OCI-LY1 (cell line): ENCODE measurements around the gene SAMD11.

Experiments used
- H2AFZ ChIP-seq: fragments of 200-600 bp; sonication (generic), shearing (Covaris generic); 2 replicates; pipeline ENCODE4 v1.6.0; 2014; ENCODE audit warnings: antibody characterized with exemption, mild to moderate bottlenecking, low read length
- H3F3A ChIP-seq: fragments of 200-600 bp; sonication (generic), shearing (Covaris generic); 2 replicates; pipeline ENCODE4 v1.6.0; 2014; ENCODE audit warnings: mild to moderate bottlenecking, antibody characterized with exemption, low read length, moderate library complexity; ENCODE audit not compliant: insufficient read depth
- H3K27ac ChIP-seq: fragments of 200-600 bp; sonication (generic); 2 replicates; pipeline ENCODE4 v1.5.1; 2014; ENCODE audit warnings: low read length, mixed run types, mild to moderate bottlenecking, low read depth; ENCODE audit not compliant: poor library complexity, severe bottlenecking
- H3K27me3 ChIP-seq: fragments of 200-600 bp; sonication (generic); 2 replicates; pipeline ENCODE4 v1.6.0; 2014; ENCODE audit warnings: antibody characterized with exemption, mild to moderate bottlenecking, low read length, moderate library complexity; ENCODE audit not compliant: insufficient read depth
- H3K36me3 ChIP-seq: fragments of 200-600 bp; sonication (generic); 2 replicates; pipeline ENCODE4 v1.6.1; 2014; ENCODE audit warnings: mild to moderate bottlenecking, antibody characterized with exemption, low read length, moderate library complexity, mixed read lengths; ENCODE audit not compliant: insufficient read depth
- H3K4me1 ChIP-seq: fragments of 200-600 bp; sonication (generic); 2 replicates; pipeline ENCODE4 v1.5.1; 2014; ENCODE audit warnings: mild to moderate bottlenecking, low read length, moderate library complexity; ENCODE audit not compliant: insufficient read depth, severe bottlenecking
- H3K4me2 ChIP-seq: fragments of 200-600 bp; sonication (generic), shearing (Covaris generic); 2 replicates; pipeline ENCODE4 v1.6.1; 2014; ENCODE audit warnings: low read length
- H3K4me3 ChIP-seq: fragments of 200-600 bp; sonication (generic); 2 replicates; pipeline ENCODE4 v1.5.1; 2014; ENCODE audit warnings: low read length, low read depth, mild to moderate bottlenecking, mixed read lengths; ENCODE audit not compliant: poor library complexity, severe bottlenecking
- H3K79me2 ChIP-seq: fragments of 200-600 bp; shearing (Covaris generic); 2 replicates; pipeline ENCODE4 v1.6.1; 2016; ENCODE audit warnings: mixed run types, low read length, mixed read lengths; ENCODE audit not compliant: insufficient read depth
- H3K9ac ChIP-seq: fragments of 200-600 bp; sonication (generic), shearing (Covaris generic); 2 replicates; pipeline ENCODE4 v1.6.1; 2014; ENCODE audit warnings: mild to moderate bottlenecking, low read length, mixed read lengths
- H3K9me2 ChIP-seq: fragments of 200-600 bp; sonication (generic), shearing (Covaris generic); 2 replicates; pipeline ENCODE4 v1.6.1; 2014; ENCODE audit warnings: low read depth, mild to moderate bottlenecking, low read length, mixed read lengths
- H3K9me3 ChIP-seq: fragments of 200-600 bp; shearing (Covaris generic); 2 replicates; pipeline ENCODE4 v1.6.1; 2014; ENCODE audit warnings: low read length, mixed read lengths
- H4K20me1 ChIP-seq: fragments of 200-600 bp; sonication (generic), shearing (Covaris generic); 2 replicates; pipeline ENCODE4 v1.6.0; 2016; ENCODE audit warnings: mild to moderate bottlenecking, low read length; ENCODE audit not compliant: insufficient read depth
- EZH2 ChIP-seq: fragments of 200-600 bp; sonication (generic), shearing (Covaris generic); IDR thresholded peaks from 2 replicates; pipeline ENCODE4 v1.8.0; 2017; ENCODE audit warnings: borderline replicate concordance, mixed run types, mild to moderate bottlenecking, antibody characterized with exemption, low read length, moderate library complexity, mixed read lengths
- TF ChIP-seq, protein P1 (sequence below): fragments of 200-600 bp; sonication (generic), shearing (Covaris generic); IDR thresholded peaks from 2 replicates; pipeline ENCODE4 v1.5.1; 2017; ENCODE audit warnings: mild to moderate bottlenecking, antibody characterized with exemption, low read length, moderate library complexity, mixed read lengths

Gene SAMD11

DNA sequence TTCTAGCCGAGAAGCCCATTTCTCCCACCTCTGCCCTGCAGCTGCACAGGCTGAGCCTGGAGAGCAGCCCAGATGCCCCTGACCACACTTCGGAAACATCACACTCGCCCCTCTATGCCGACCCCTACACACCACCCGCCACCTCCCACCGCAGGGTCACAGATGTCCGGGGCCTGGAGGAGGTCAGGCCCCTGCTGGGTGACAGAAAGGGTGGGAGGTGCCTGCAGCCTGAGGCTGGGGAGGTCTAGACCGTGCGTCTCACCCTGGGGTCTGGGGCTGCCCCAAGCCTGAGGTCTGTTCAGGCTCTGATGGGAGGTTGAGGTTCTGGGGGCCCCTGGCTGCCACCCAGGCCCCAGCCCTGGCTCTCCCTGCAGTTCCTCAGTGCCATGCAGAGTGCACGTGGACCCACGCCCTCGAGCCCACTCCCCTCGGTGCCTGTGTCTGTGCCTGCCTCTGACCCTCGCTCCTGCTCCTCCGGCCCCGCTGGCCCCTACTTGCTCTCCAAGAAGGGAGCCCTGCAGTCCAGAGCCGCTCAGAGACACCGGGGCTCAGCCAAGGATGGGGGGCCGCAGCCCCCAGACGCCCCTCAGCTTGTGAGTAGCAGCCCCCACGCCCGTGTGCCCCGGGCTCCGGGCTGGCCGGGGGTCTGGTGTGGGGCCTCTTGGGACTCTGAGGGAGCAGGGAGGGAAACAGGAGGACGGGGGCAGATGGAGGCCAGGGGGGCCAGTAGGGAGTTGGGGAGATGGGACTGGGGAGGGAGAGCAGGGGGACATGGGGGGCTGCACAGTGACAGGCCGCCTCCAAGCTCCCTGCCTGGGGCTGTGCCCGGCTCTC lies 50.0 kb downstream of the SAMD11 start:
- Histone ChIP-seq H3K4me3 (no peak overlapping the region), H3K27me3 (peaks cover 6% of the 10 kb centered on the region; the same call in 1 of the 2 replicates), H3K4me1 (peaks cover 7% of the 10 kb centered on the region), H4K20me1 (no peaks in the 10 kb centered on the region), H3K9me3 (no peaks in the 10 kb centered on the region), H3K36me3 (no peaks in the 10 kb centered on the region), H3F3A (no peaks in the 10 kb centered on the region), H3K4me2 (no peak overlapping the region), H3K79me2 (no peaks in the 10 kb centered on the region), H2AFZ (no peak overlapping the region), H3K27ac (no peak overlapping the region), H3K9ac (no peak overlapping the region), H3K9me2 (no peaks in the 10 kb centered on the region)
- TF ChIP-seq, protein P1, sequence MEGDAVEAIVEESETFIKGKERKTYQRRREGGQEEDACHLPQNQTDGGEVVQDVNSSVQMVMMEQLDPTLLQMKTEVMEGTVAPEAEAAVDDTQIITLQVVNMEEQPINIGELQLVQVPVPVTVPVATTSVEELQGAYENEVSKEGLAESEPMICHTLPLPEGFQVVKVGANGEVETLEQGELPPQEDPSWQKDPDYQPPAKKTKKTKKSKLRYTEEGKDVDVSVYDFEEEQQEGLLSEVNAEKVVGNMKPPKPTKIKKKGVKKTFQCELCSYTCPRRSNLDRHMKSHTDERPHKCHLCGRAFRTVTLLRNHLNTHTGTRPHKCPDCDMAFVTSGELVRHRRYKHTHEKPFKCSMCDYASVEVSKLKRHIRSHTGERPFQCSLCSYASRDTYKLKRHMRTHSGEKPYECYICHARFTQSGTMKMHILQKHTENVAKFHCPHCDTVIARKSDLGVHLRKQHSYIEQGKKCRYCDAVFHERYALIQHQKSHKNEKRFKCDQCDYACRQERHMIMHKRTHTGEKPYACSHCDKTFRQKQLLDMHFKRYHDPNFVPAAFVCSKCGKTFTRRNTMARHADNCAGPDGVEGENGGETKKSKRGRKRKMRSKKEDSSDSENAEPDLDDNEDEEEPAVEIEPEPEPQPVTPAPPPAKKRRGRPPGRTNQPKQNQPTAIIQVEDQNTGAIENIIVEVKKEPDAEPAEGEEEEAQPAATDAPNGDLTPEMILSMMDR, result no peak
- TF ChIP-seq EZH2, result no peak

DNA sequence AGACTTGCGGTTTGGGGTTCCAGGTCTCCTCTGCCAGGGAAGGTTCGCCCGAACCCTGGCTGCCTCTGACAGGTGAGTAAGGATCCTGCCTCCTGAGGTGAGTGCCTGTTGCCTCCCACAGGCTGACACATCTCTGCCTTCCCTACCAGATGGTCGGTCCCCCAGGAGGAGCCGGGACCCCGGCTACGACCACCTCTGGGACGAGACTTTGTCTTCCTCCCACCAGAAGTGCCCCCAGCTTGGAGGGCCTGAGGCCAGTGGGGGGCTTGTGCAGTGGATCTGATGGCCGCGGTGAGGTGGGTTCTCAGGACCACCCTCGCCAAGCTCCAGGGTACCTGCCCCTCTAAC lies 50.5 kb downstream of the SAMD11 start:
- Histone ChIP-seq H3K4me2 (no peak overlapping the region), H3K36me3 (no peaks in the 10 kb centered on the region), H3K9me3 (no peaks in the 10 kb centered on the region), H3K9ac (no peak overlapping the region), H3K9me2 (no peaks in the 10 kb centered on the region), H2AFZ (no peak overlapping the region), H4K20me1 (no peaks in the 10 kb centered on the region), H3K27ac (no peak overlapping the region), H3F3A (no peaks in the 10 kb centered on the region), H3K27me3 (peaks cover 6% of the 10 kb centered on the region; the same call in 1 of the 2 replicates), H3K4me3 (no peak overlapping the region), H3K4me1 (peaks cover 7% of the 10 kb centered on the region), H3K79me2 (no peaks in the 10 kb centered on the region)
- no peak for TF ChIP-seq EZH2
- TF ChIP-seq, protein P1, result no peak

DNA sequence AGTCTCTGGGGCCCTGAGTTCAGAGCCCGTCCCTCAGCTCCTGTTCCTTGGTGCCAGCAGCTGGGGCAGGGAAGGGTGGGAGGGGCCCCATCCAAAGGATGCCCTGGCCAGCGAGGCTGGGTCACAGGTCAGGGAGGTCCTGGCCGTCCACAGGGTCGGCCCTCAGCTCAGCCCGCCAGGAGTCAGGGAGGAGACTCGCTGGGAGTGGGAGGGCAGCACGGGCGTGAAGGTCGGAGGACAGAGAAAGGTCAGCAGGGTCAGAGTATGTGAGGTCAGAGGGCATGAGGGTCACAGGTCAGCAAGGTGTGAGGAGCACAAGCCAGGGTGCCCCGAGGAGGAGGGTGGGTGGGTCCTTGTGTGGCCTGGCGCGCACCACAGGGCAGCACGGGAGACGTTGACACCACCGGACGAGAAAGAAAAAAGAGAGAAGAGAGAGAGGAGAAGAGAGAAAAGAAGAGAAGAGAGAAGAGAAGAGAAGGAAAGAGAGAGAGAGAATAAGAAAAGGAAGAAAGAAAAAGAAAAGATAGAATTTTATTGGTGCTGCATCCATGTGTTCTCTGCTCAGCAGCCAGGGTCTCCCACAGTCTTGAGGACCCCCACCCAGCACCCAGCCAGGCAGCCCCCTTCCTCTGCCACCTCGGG lies 51.1 kb downstream of the SAMD11 start:
- Histone ChIP-seq H3K27ac (no peak overlapping the region), H3F3A (no peaks in the 10 kb centered on the region), H3K4me2 (no peak overlapping the region), H3K4me1 (peaks cover 7% of the 10 kb centered on the region), H3K9me3 (no peaks in the 10 kb centered on the region), H3K79me2 (no peaks in the 10 kb centered on the region), H3K27me3 (peaks cover 6% of the 10 kb centered on the region; the same call in 1 of the 2 replicates), H3K9ac (no peak overlapping the region), H4K20me1 (no peaks in the 10 kb centered on the region), H3K4me3 (no peak overlapping the region), H3K36me3 (no peaks in the 10 kb centered on the region), H3K9me2 (no peaks in the 10 kb centered on the region), H2AFZ (no peak overlapping the region)
- TF ChIP-seq EZH2, result no peak
- TF ChIP-seq, protein P1, result no peak
